ENCODE data around the gene PYGM. TPM values are rescaled to one million over a fixed set of nuclear protein-coding genes. Genes with fewer than 3 reads are reported as not detected.

PYGM gene
- total RNA-seq, 1 donor from 2014 or later, result 5.5 TPM

DNA sequence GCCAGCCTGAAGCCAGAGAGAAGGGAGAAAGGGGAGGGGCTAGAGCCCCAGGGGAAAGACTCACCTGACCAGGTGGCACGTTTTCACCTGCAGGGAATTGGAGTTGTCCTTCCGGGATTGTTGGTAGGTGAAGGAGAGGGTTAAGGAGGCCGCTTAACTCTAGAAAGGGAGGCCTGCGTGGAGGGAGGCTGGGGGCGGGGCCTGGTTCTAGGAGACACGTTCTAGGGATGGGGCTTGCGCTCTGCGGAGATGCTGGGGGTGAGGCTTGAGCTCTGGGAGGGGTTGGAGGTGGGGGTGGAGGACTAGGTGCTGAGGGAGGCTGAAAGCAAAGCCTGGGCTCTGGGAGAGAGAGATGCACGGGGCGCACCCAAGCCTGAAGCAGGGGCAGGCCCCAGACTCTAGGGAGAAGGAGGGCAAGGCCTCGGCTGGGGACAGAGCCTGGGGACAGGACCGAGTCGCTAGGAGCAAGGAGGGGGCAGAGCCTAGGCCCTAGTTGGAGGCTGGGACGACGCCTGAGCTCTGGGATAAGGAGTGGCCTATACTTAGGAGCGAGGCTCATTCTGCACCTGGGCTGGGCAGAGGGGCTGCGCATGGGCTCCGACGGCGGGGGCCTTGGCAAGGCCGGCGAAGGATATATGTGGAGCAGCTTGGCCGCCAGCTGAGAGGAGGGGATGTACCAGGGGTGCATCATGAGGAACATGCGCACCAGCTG is 18.2 kb downstream of the PYGM start:
- peaks cover 5% of the 10 kb centered on the region for H3K9me3 Mint-ChIP-seq (ENCODE audit: unreplicated experiment)

DNA sequence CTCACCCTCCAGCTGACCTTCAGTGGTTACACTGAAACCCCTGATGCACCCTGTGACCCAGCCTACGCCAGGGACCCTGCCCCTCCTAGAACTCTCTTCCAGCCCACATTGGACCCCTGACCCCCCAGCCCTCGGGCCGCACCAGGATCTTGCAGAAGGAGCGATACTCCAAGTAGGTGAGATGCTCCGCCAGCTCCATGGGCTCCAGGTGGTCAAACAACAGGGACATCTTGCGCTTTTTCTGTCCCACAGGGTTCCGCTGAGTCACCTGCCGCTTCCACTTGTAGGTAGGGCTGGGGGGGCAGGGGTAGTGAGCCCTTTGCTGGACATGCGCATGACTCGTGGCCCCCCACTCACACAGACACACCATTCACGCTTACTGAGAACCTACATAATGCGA is 19.9 kb downstream of the PYGM start:
- Mint-ChIP-seq H3K27ac (ENCODE audit: unreplicated experiment) (no peak overlapping the region), H3K27me3 (ENCODE audit: unreplicated experiment) (peaks cover 27% of the 10 kb centered on the region), H3K9me3 (ENCODE audit: unreplicated experiment) (peaks cover 5% of the 10 kb centered on the region), H3K36me3 (ENCODE audit: unreplicated experiment) (peaks cover 6% of the 10 kb centered on the region), H3K4me3 (ENCODE audit: unreplicated experiment) (no peak overlapping the region), H3K4me1 (ENCODE audit: low read depth, unreplicated experiment) (peaks cover 4% of the 10 kb centered on the region)
- DNase-seq, result no peak
- TF ChIP-seq, protein P1, sequence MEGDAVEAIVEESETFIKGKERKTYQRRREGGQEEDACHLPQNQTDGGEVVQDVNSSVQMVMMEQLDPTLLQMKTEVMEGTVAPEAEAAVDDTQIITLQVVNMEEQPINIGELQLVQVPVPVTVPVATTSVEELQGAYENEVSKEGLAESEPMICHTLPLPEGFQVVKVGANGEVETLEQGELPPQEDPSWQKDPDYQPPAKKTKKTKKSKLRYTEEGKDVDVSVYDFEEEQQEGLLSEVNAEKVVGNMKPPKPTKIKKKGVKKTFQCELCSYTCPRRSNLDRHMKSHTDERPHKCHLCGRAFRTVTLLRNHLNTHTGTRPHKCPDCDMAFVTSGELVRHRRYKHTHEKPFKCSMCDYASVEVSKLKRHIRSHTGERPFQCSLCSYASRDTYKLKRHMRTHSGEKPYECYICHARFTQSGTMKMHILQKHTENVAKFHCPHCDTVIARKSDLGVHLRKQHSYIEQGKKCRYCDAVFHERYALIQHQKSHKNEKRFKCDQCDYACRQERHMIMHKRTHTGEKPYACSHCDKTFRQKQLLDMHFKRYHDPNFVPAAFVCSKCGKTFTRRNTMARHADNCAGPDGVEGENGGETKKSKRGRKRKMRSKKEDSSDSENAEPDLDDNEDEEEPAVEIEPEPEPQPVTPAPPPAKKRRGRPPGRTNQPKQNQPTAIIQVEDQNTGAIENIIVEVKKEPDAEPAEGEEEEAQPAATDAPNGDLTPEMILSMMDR (IDR thresholded peaks at IDR 0.05; ENCODE audit: partially characterized antibody, unreplicated experiment), result no peak

More for the DNA sequence above, 18.2 kb downstream of the PYGM start:
- Mint-ChIP-seq H3K27ac (ENCODE audit: unreplicated experiment) (no peak overlapping the region), H3K4me1 (ENCODE audit: low read depth, unreplicated experiment) (peaks cover 4% of the 10 kb centered on the region), H3K4me3 (ENCODE audit: unreplicated experiment) (no peak overlapping the region), H3K36me3 (ENCODE audit: unreplicated experiment) (no peaks in the 10 kb centered on the region), H3K27me3 (ENCODE audit: unreplicated experiment) (peaks cover 29% of the 10 kb centered on the region)
- TF ChIP-seq, protein P1 (IDR thresholded peaks at IDR 0.05; ENCODE audit: partially characterized antibody, unreplicated experiment), result no peak
- DNase-seq, result no peak

DNA sequence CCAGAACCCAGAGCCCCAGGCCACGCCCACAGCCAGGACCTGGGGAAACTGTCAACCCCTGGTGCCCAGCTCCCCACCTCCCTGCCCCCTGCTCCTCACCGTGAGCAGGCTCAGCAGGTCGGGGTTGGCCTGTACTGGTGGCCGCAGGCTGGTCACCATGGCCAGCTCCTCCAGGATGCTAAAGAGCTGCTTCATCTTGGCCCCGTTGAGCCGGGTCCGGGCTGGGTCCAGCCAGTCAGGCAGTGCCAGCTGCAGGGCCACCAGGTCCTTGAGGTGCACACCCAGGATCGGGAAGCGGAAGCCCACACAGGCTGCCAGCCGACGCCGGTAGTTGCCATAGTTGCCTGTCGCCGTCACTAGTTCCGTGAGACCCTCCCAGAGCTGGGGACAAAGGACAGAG is 23.1 kb downstream of the PYGM start:
- H3K27ac Mint-ChIP-seq (ENCODE audit: unreplicated experiment), result no peak overlapping the region
- peaks cover 3% of the 10 kb centered on the region for H3K9me3 Mint-ChIP-seq (ENCODE audit: unreplicated experiment)
- no peak overlapping the region for H3K4me3 Mint-ChIP-seq (ENCODE audit: unreplicated experiment)
- H3K4me1 Mint-ChIP-seq (ENCODE audit: low read depth, unreplicated experiment), result no peaks in the 10 kb centered on the region
- peaks cover 20% of the 10 kb centered on the region for H3K27me3 Mint-ChIP-seq (ENCODE audit: unreplicated experiment)
- peaks cover 6% of the 10 kb centered on the region for H3K36me3 Mint-ChIP-seq (ENCODE audit: unreplicated experiment)
- DNase-seq, result no peak
- TF ChIP-seq, protein P1 (IDR thresholded peaks at IDR 0.05; ENCODE audit: partially characterized antibody, unreplicated experiment), result no peak

DNA sequence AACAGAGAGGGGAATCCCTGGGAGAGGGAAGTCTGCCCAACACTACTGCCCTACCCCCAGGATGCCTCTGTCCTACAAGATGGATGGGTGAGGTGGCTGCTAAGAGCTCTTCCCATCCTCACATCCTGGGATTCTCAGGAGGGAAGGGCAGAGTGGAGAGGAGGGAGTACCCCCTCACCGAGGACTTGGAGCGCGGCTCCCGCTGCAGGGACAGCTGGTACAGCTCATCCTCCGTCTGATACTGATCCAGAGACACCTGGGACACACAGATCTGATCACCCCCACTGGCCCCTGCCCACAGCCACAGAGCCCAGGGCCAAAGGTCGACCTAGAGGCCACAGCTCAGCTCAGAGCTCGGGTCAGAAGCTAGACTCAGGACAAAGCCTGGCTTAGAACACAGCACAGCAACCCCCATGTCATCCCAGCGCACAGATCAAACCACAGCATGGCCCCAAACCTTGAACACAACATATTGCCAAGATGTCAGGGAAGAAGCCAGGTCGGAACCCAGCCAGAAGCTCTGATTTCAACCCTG is 24.0 kb downstream of the PYGM start:
- Mint-ChIP-seq H3K4me1 (ENCODE audit: low read depth, unreplicated experiment) (no peaks in the 10 kb centered on the region), H3K4me3 (ENCODE audit: unreplicated experiment) (no peak overlapping the region), H3K27me3 (ENCODE audit: unreplicated experiment) (peaks cover 11% of the 10 kb centered on the region), H3K9me3 (ENCODE audit: unreplicated experiment) (peaks cover 3% of the 10 kb centered on the region), H3K27ac (ENCODE audit: unreplicated experiment) (no peak overlapping the region), H3K36me3 (ENCODE audit: unreplicated experiment) (peaks cover 6% of the 10 kb centered on the region)
- TF ChIP-seq, protein P1 (IDR thresholded peaks at IDR 0.05; ENCODE audit: partially characterized antibody, unreplicated experiment), result no peak
- DNase-seq, result no peak
